ENCODE measurements around the gene PDGFB.

Gene PDGFB

GRCh38 chr22:39255449-39256185 is 10.8 kb upstream of the PDGFB start:
- no peak overlapping the region for H3K4me3 ChIP-seq (ENCODE audit: low read depth in 1 of 2, low read length in 1 of 2)
- H3K4me1 ChIP-seq (ENCODE audit: control insufficient read depth in 1 of 2, insufficient read depth in 1 of 2, low read depth in 1 of 2, low read length in 1 of 2): no peaks in the 10 kb centered on the region
- H3K9me3 ChIP-seq: no peaks in the 10 kb centered on the region
- TF ChIP-seq, protein P1, sequence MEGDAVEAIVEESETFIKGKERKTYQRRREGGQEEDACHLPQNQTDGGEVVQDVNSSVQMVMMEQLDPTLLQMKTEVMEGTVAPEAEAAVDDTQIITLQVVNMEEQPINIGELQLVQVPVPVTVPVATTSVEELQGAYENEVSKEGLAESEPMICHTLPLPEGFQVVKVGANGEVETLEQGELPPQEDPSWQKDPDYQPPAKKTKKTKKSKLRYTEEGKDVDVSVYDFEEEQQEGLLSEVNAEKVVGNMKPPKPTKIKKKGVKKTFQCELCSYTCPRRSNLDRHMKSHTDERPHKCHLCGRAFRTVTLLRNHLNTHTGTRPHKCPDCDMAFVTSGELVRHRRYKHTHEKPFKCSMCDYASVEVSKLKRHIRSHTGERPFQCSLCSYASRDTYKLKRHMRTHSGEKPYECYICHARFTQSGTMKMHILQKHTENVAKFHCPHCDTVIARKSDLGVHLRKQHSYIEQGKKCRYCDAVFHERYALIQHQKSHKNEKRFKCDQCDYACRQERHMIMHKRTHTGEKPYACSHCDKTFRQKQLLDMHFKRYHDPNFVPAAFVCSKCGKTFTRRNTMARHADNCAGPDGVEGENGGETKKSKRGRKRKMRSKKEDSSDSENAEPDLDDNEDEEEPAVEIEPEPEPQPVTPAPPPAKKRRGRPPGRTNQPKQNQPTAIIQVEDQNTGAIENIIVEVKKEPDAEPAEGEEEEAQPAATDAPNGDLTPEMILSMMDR (IDR thresholded peaks at IDR 0.05): no peak
- H3K27me3 ChIP-seq: peaks cover 79% of the 10 kb centered on the region
- H3K27ac ChIP-seq: no peak overlapping the region
- H3K36me3 ChIP-seq: no peaks in the 10 kb centered on the region

DNA sequence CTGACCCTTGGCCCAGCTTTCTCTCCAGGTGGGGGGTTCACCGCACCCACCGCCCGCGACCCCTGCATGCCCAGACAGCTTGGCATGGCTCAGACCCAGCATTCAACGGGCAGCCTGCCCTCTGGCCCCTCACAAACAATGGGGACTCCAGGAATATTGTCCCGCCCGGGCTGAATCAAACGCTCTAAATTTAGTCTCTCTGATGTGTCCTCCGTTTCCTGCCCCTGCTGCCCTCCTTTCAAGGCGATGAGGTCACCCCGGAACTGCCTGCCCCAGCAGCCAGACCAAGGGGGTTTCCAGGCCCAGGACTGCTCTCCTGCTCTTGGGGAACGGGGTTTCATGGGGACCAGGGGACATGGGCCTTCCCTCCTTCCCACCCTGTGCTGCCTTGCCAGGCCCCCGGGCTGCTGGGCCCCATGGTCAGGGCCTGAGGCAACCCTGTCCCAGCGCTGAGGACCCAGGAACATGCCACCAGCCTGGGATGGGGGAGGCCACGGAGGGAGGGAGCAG is 10.1 kb upstream of the PDGFB start:
- H3K36me3 ChIP-seq: no peaks in the 10 kb centered on the region
- H3K4me1 ChIP-seq (ENCODE audit: control insufficient read depth in 1 of 2, insufficient read depth in 1 of 2, low read depth in 1 of 2, low read length in 1 of 2): no peaks in the 10 kb centered on the region
- H3K27me3 ChIP-seq: peaks cover 87% of the 10 kb centered on the region
- H3K27ac ChIP-seq: no peak overlapping the region
- TF ChIP-seq, protein P1 (IDR thresholded peaks at IDR 0.05): no peak
- H3K4me3 ChIP-seq (ENCODE audit: low read depth in 1 of 2, low read length in 1 of 2): no peak overlapping the region
- H3K9me3 ChIP-seq: no peaks in the 10 kb centered on the region

- Histone ChIP-seq H3K4me1 (ENCODE audit: control insufficient read depth in 1 of 2, insufficient read depth in 1 of 2, low read depth in 1 of 2, low read length in 1 of 2) (no peaks in the 10 kb centered on the region), H3K9me3 (no peaks in the 10 kb centered on the region), H3K4me3 (ENCODE audit: low read depth in 1 of 2, low read length in 1 of 2) (no peak overlapping the region), H3K36me3 (no peaks in the 10 kb centered on the region), H3K27ac (no peak overlapping the region), H3K27me3 (peaks cover 94% of the 10 kb centered on the region)
- TF ChIP-seq, protein P1 (IDR thresholded peaks at IDR 0.05): no peak
Measured at GRCh38 chr22:39254122-39254521, 9.3 kb upstream of the PDGFB start.

- Histone ChIP-seq H3K4me1 (ENCODE audit: control insufficient read depth in 1 of 2, insufficient read depth in 1 of 2, low read depth in 1 of 2, low read length in 1 of 2) (no peaks in the 10 kb centered on the region), H3K27me3 (peaks cover 100% of the 10 kb centered on the region), H3K27ac (no peak overlapping the region), H3K9me3 (no peaks in the 10 kb centered on the region), H3K4me3 (ENCODE audit: low read depth in 1 of 2, low read length in 1 of 2) (no peak overlapping the region), H3K36me3 (no peaks in the 10 kb centered on the region)
- TF ChIP-seq, protein P1 (IDR thresholded peaks at IDR 0.05): no peak
Measured at GRCh38 chr22:39253435-39254070, 8.8 kb upstream of the PDGFB start.

- Histone ChIP-seq H3K4me3 (ENCODE audit: low read depth in 1 of 2, low read length in 1 of 2) (no peak overlapping the region), H3K27ac (no peak overlapping the region), H3K27me3 (peaks cover 99% of the 10 kb centered on the region), H3K36me3 (no peaks in the 10 kb centered on the region), H3K4me1 (ENCODE audit: control insufficient read depth in 1 of 2, insufficient read depth in 1 of 2, low read depth in 1 of 2, low read length in 1 of 2) (no peaks in the 10 kb centered on the region), H3K9me3 (no peaks in the 10 kb centered on the region)
- TF ChIP-seq, protein P1 (IDR thresholded peaks at IDR 0.05): no peak
Measured at GRCh38 chr22:39252461-39253434, 8.0 kb upstream of the PDGFB start.

Measured in neutrophil (primary cell).